Mucosa of descending colon (tissue), 3 donors: ENCODE results near the gene COL12A1. TPM values are rescaled to one million over a fixed set of nuclear protein-coding genes. Genes with fewer than 3 reads are reported as not detected.
A peak's percentile ranks its signal among the peaks of the same experiment; 100 is the strongest.

Experiments
- ATAC-seq: fragments of 200-7000 bp; cut with Tn5 transposase; one replicate; pipeline ENCODE4 v1.9.1; 2020; ENCODE audit warnings: mild to moderate bottlenecking, moderate library complexity
- DNase-seq, 3 donors: peaks; one replicate each; pipeline ENCODE4 v3.0.0-alpha.2; 2020
- H3K36me3 ChIP-seq: fragments of 200-600 bp; one replicate; pipeline ENCODE4 v1.8.0; 2021; ENCODE audit warnings: low read depth, mild to moderate bottlenecking
- H3K4me1 ChIP-seq: fragments of 200-600 bp; one replicate; pipeline ENCODE4 v1.8.0; 2021; ENCODE audit warnings: low read depth, mild to moderate bottlenecking
- H3K4me3 ChIP-seq: fragments of 200-600 bp; one replicate; pipeline ENCODE4 v1.8.0; 2021; ENCODE audit warnings: mild to moderate bottlenecking
- H3K9me3 ChIP-seq: fragments of 200-600 bp; one replicate; pipeline ENCODE4 v1.8.0; 2021; ENCODE audit warnings: mild to moderate bottlenecking
- CTCF ChIP-seq: fragments of 200-600 bp; IDR thresholded peaks from one replicate; pipeline ENCODE4 v1.8.0; 2022; ENCODE audit warnings: antibody characterized with exemption, mild to moderate bottlenecking
- intact Hi-C, 2 donors: fragments of 100-400 bp; cut with DNase I in 1 of 2; cut with micrococcal nuclease in 1 of 2; formaldehyde crosslinking; loops; one replicate each; pipeline versions ENCODE4 v1.11.0 to v1.11.1; 2022; cut with DNase I, micrococcal nuclease
- total RNA-seq, 3 donors: library from RNA; stranded (reverse); fragmentation: NEBNext Ultra II Directional in 2 of 3; extraction: Animal tissue kit (Norgen Biotek cat#: 25700) in 2 of 3; gene quantifications; one replicate each; pipeline versions ENCODE4 v1.2.1 to v1.2.4, GENCODE V29; 2021 to 2023
- donor health status: DM: no; HTN: no; CAD: no; lungs with moderate emphysema.
- donor health status: DM: no; HTN: no; CAD: no.
- donor health status: DM: no; HTN: yes; CAD: no.

The COL12A1 gene
- total RNA-seq, 3 donors from 2014 or later = 6.1 to 80.9 (median 15.7) TPM

DNA sequence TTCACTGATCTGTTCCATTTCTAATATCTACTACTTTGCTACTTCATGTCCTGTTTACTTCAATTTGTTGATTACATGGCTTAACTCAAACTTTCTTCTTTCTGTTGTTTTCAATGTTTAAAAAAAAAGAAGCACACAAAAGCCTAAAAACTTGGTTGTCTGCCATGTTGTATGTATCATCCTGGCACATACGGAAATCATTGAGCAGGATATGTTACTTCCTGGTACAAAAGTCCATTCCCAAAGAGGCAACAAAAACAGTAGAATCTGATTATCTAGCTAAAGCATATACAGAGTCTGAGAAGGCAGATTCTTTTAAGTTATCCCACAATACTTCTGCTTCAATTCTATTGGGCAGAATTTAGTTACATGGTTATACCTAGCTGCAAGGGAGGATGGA lies 14.5 kb upstream of the COL12A1 start:
- no peaks in the 10 kb centered on the region for H3K36me3 ChIP-seq
- peak; percentile 89 for ATAC-seq
- no peak overlapping the region for H3K4me3 ChIP-seq
- TF ChIP-seq CTCF = no peak
- H3K4me1 ChIP-seq = peaks cover 6% of the 10 kb centered on the region
- intact Hi-C loops = no loop called here
- H3K9me3 ChIP-seq = no peaks in the 10 kb centered on the region
- no peak for DNase-seq

DNA sequence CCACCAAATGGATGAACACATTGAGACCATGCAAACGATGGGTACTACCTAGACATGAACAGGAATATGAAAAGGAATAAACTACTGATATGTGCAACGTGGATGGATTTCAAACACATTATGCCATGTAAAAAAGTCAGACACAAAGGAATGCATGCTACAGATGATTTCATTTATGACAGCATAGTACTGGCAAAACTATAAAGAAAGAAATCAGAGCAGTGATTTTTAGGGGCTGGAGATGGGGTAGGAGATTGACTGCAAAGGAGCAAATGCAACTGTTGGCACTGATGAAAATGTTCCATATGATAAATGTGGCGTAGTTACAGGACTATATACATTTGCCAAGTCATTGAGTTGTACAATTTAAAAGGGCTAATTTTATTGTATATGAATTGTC lies 13.4 kb upstream of the COL12A1 start:
- intact Hi-C loops = loop anchor here in 1 of 2 donors (10.0 kb wide), 2 partner anchors 1364 to 1484 kb away; no protein-coding TSS in a partner anchor
- Histone ChIP-seq H3K36me3 (no peaks in the 10 kb centered on the region), H3K4me1 (peaks cover 6% of the 10 kb centered on the region), H3K9me3 (no peaks in the 10 kb centered on the region), H3K4me3 (no peak overlapping the region)
- ATAC-seq = no peak
- no peak for DNase-seq
- TF ChIP-seq CTCF = no peak

DNA sequence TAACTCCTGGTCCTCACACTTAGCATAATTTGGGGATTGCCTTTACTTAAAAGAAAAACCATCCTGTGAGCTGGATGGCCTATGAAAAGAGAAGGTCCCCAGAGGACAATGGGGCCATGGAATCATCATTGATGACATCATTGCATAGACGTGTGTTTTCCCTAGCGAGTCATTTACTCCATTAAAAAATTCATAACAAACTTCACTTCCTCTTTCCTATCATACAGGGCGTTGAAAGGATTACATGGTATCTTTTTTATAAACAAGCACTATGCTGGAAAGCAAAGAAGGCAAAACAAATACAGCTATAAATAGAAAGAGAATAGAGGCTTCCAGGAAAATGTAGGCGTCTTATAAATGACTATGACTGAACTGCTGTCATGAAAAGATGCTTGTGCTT lies 11.3 kb upstream of the COL12A1 start:
- H3K36me3 ChIP-seq = no peaks in the 10 kb centered on the region
- peaks cover 8% of the 10 kb centered on the region for H3K4me1 ChIP-seq
- H3K9me3 ChIP-seq = no peaks in the 10 kb centered on the region
- peak; percentile 76 for ATAC-seq
- no peak overlapping the region for H3K4me3 ChIP-seq
- no peak for TF ChIP-seq CTCF
- intact Hi-C loops = loop anchor here in 1 of 2 donors (10.0 kb wide), 2 partner anchors 1362 to 1482 kb away; no protein-coding TSS in a partner anchor
- DNase-seq = no peak

GRCh38 chr6:75215291-75215690 lies 9.4 kb upstream of the COL12A1 start:
- Histone ChIP-seq H3K4me1 (peaks cover 9% of the 10 kb centered on the region), H3K4me3 (no peak overlapping the region), H3K9me3 (no peaks in the 10 kb centered on the region), H3K36me3 (no peaks in the 10 kb centered on the region)
- TF ChIP-seq CTCF = no peak
- ATAC-seq (no peak), DNase-seq (no peak)
- intact Hi-C loops = loop anchor here in 1 of 2 donors (10.0 kb wide), 2 partner anchors 1360 to 1480 kb away; no protein-coding TSS in a partner anchor

- H3K4me3 ChIP-seq = no peak overlapping the region
- peaks cover 10% of the 10 kb centered on the region for H3K4me1 ChIP-seq
- TF ChIP-seq CTCF = no peak
- DNase-seq (no peak), ATAC-seq (no peak)
- intact Hi-C loops = loop anchor here in 1 of 2 donors (5.0 to 10.0 kb wide), 3 partner anchors 1121 to 1479 kb away; no protein-coding TSS in a partner anchor
- H3K36me3 ChIP-seq = no peaks in the 10 kb centered on the region
- H3K9me3 ChIP-seq = no peaks in the 10 kb centered on the region
Observed at GRCh38 chr6:75213732-75214131, 7.9 kb upstream of the COL12A1 start.

GRCh38 chr6:75213112-75213511 lies 7.3 kb upstream of the COL12A1 start:
- Histone ChIP-seq H3K4me1 (peaks cover 14% of the 10 kb centered on the region), H3K4me3 (no peak overlapping the region), H3K9me3 (no peaks in the 10 kb centered on the region), H3K36me3 (no peaks in the 10 kb centered on the region)
- ATAC-seq = no peak
- intact Hi-C loops = loop anchor here in 1 of 2 donors (5.0 to 10.0 kb wide), 3 partner anchors 1121 to 1478 kb away; no protein-coding TSS in a partner anchor
- no peak for DNase-seq
- TF ChIP-seq CTCF = no peak
